DOHH2 (cell line): Measurements from ENCODE around the gene BTG1.
A peak's percentile ranks its signal among the peaks of the same experiment; 100 is the strongest.

Experiments used
- H3F3A ChIP-seq: fragments of 200-600 bp; sonication (generic), shearing (Covaris generic); 2 replicates; pipeline ENCODE4 v1.6.0; 2016; ENCODE audit warnings: antibody characterized with exemption, mild to moderate bottlenecking; ENCODE audit not compliant: control insufficient read depth, insufficient read depth
- H3K27ac ChIP-seq: fragments of 200-600 bp; sonication (generic); 2 replicates; pipeline ENCODE4 v1.5.1; 2014; ENCODE audit warnings: low read depth, mild to moderate bottlenecking, low read length, moderate library complexity
- H3K27me3 ChIP-seq: fragments of 200-600 bp; sonication (generic); 2 replicates; pipeline ENCODE4 v1.6.1; 2014; ENCODE audit warnings: mild to moderate bottlenecking, low read length, mixed read lengths; ENCODE audit not compliant: control insufficient read depth
- H3K36me3 ChIP-seq: fragments of 200-600 bp; sonication (generic); 2 replicates; pipeline ENCODE4 v1.6.1; 2014; ENCODE audit warnings: mild to moderate bottlenecking, low read length, moderate library complexity, mixed read lengths; ENCODE audit not compliant: control insufficient read depth
- H3K4me1 ChIP-seq: fragments of 200-600 bp; sonication (generic); 2 replicates; pipeline ENCODE4 v1.6.1; 2014; ENCODE audit warnings: mild to moderate bottlenecking, low read length, mixed read lengths; ENCODE audit not compliant: control insufficient read depth
- H3K4me2 ChIP-seq: fragments of 200-600 bp; sonication (generic); 2 replicates; pipeline ENCODE4 v1.6.0; 2014; ENCODE audit warnings: mild to moderate bottlenecking, low read length, moderate library complexity
- H3K4me3 ChIP-seq: fragments of 200-600 bp; sonication (generic); 2 replicates; pipeline ENCODE4 v1.5.1; 2014; ENCODE audit warnings: mild to moderate bottlenecking, low read length, mixed read lengths
- H3K79me2 ChIP-seq: fragments of 200-600 bp; sonication (generic); 2 replicates; pipeline ENCODE4 v1.6.1; 2014; ENCODE audit warnings: mild to moderate bottlenecking, low read length, mixed read lengths; ENCODE audit not compliant: control insufficient read depth
- H3K9me2 ChIP-seq: fragments of 200-600 bp; sonication (generic); replicated peaks from 2 replicates; pipeline ENCODE4 v1.6.1; 2014; ENCODE audit warnings: mild to moderate bottlenecking, low read length, mixed read lengths; ENCODE audit not compliant: control insufficient read depth
- H3K9me3 ChIP-seq: fragments of 200-600 bp; sonication (generic); 2 replicates; pipeline ENCODE4 v1.6.1; 2014; ENCODE audit warnings: antibody characterized with exemption, low read length, mixed read lengths; ENCODE audit not compliant: control insufficient read depth, insufficient read depth
- H4K20me1 ChIP-seq: fragments of 200-600 bp; sonication (generic); 2 replicates; pipeline ENCODE4 v1.6.0; 2014; ENCODE audit warnings: low read depth, mild to moderate bottlenecking, antibody characterized with exemption, low read length, moderate library complexity; ENCODE audit not compliant: control insufficient read depth, insufficient read depth
- CTCF ChIP-seq: fragments of 200-600 bp; sonication (generic); IDR thresholded peaks from one replicate; pipeline ENCODE4 v1.5.1; 2014; ENCODE audit warnings: antibody characterized with exemption, mild to moderate bottlenecking, low read depth, low read length; ENCODE audit not compliant: poor library complexity, severe bottlenecking
- EZH2phosphoT487 ChIP-seq: fragments of 200-600 bp; sonication (generic); IDR thresholded peaks from 2 replicates; pipeline ENCODE4 v1.6.1; 2017; ENCODE audit warnings: borderline replicate concordance, mild to moderate bottlenecking, antibody characterized with exemption, low read length, moderate library complexity, mixed read lengths

Gene BTG1

GRCh38 chr12:92128612-92129011, 17.0 kb downstream of the BTG1 start:
- peaks cover 13% of the 10 kb centered on the region for H4K20me1 ChIP-seq
- no peaks in the 10 kb centered on the region for H3K9me2 ChIP-seq
- no peaks in the 10 kb centered on the region for H3K9me3 ChIP-seq
- no peak overlapping the region for H3K4me3 ChIP-seq
- no peak for TF ChIP-seq CTCF
- TF ChIP-seq EZH2phosphoT487: no peak
- H3K4me1 ChIP-seq: peaks cover 28% of the 10 kb centered on the region
- no peak overlapping the region for H3K4me2 ChIP-seq
- H3F3A ChIP-seq: no peaks in the 10 kb centered on the region
- no peaks in the 10 kb centered on the region for H3K27me3 ChIP-seq
- H3K36me3 ChIP-seq: peaks cover 29% of the 10 kb centered on the region
- no peak overlapping the region for H3K27ac ChIP-seq
- peaks cover 95% of the 10 kb centered on the region for H3K79me2 ChIP-seq

- H3K9me3 ChIP-seq: no peaks in the 10 kb centered on the region
- H3F3A ChIP-seq: no peaks in the 10 kb centered on the region; the same call in 1 of the 2 replicates
- H3K36me3 ChIP-seq: peaks cover 7% of the 10 kb centered on the region
- no peaks in the 10 kb centered on the region for H3K27me3 ChIP-seq
- TF ChIP-seq CTCF (no peak), EZH2phosphoT487 (no peak)
- H3K4me2 ChIP-seq: peak overlapping the region; percentile 9; the same call in 1 of the 2 replicates
- peaks cover 13% of the 10 kb centered on the region for H3K4me1 ChIP-seq
- H3K27ac ChIP-seq: no peak overlapping the region
- no peaks in the 10 kb centered on the region for H3K9me2 ChIP-seq
- peaks cover 67% of the 10 kb centered on the region for H3K79me2 ChIP-seq
- H3K4me3 ChIP-seq: no peak overlapping the region
- H4K20me1 ChIP-seq: peaks cover 5% of the 10 kb centered on the region; the same call in 1 of the 2 replicates
Measured at GRCh38 chr12:92124689-92125029, 21.0 kb downstream of the BTG1 start.

GRCh38 chr12:92123780-92124688, 21.6 kb downstream of the BTG1 start:
- H3K4me2 ChIP-seq: 0 out of 2 replicates have a peak overlapping the region, but pooled peaks have one; percentile 9
- H3K27ac ChIP-seq: no peak overlapping the region
- H4K20me1 ChIP-seq: peaks cover 5% of the 10 kb centered on the region; the same call in 1 of the 2 replicates
- H3K9me2 ChIP-seq: no peaks in the 10 kb centered on the region
- TF ChIP-seq EZH2phosphoT487 (no peak), CTCF (no peak)
- H3K9me3 ChIP-seq: no peaks in the 10 kb centered on the region
- no peaks in the 10 kb centered on the region; the same call in 1 of the 2 replicates for H3F3A ChIP-seq
- peaks cover 4% of the 10 kb centered on the region for H3K36me3 ChIP-seq
- no peak overlapping the region for H3K4me3 ChIP-seq
- H3K4me1 ChIP-seq: peaks cover 13% of the 10 kb centered on the region
- H3K27me3 ChIP-seq: no peaks in the 10 kb centered on the region
- H3K79me2 ChIP-seq: peaks cover 65% of the 10 kb centered on the region
